HG03460 (cell line): ENCODE measurements around the gene PRIM1.
"Not testable (repeated sequence)": the region's sequence is repeated elsewhere in the genome, so short reads cannot be mapped to it uniquely, and the experiment has no call there.

Source experiments
- ATAC-seq: cut with Tn5 transposase; IDR thresholded peaks from one replicate; pipeline ENCODE4 v1.9.1; 2021; ENCODE audit not compliant: unreplicated experiment

PRIM1 gene

DNA sequence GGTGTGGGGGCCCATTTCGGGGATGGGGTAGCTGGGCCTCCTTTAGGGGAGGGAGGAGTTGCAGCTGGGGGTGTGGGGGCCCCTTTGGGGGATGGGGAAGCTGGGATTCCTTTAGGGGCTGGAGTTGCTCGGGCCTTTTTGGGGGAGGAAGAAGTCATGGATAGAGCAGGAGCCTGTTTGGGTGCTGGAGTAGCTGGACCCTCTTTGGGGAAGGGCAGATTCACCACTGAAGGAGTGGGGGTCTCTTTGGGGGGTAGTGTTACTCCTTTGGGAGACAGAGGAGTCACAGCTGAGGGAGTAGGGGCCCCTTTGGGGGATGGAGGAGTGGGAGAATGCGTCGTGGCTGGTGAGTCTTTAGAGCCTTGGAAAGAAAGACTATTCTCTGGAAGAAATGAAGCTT is 33.5 kb downstream of the PRIM1 start:
- ATAC-seq, result no peak

DNA sequence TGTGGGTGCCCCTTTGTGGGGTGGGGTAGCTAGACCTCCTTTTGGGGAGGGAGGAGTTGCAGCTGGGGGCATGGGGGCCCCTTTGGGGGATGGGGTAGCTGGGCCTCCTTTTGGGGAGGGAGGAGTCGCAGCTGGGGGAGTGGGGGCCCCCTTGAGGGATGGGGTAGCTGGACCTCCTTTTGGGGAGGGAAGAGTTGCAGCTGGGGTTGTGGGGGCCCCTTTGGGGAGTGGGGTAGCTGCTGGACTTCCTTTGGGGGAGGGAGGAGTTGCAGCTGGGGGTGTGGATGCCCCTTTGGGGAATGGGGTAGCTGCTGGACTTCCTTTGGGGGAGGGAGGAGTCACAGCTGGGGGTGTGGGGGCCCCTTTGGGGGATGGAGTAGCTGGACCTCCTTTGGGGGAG is 34.0 kb downstream of the PRIM1 start:
- no peak for ATAC-seq

DNA sequence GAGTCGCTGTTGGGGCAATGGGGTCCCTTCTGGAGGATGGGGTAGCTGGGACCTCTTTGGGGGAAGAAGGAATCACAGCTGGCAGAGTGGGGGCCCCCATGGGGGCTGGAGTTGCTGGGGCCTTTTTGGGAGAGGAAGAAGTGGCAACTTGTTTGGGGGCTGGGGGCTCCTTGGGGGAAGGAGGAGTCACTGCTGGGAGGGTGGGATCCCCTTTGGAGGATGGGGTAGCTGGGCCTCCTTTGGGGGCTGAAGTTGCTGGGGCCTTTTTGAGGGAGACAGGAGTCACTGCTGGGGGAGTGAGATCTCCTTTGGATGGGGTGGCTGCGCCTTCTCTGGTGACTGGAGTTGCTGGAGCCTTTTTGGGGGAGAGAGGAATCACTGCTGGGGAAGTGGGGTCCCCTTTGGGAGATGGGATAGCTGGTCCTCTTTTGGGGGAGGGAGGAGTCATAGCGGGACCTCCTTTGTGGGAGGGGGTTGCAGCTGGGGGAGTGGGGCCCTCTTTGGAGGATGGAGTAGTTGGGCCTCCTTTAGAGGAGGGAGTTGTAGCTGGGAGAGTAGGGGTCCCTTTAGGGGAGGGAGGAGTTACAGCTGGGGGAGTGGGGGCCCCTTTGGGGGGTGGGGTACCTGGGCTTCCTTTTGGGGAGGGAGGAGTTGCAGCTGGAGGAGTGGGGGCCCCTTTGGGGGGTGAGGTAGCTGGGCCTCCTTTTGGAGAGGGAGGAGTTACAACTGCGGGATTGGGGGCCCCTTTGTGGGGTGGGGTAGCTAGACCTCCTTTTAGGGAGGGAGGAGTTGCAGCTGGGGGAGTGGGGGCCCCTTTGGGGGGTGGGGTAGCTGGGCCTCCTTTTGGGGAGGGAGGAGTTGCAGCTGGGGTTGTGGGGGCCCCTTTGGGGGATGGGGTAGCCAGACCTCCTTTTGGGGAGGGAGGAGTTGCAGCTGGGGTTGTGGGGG is 34.9 kb downstream of the PRIM1 start:
- no peak for ATAC-seq

DNA sequence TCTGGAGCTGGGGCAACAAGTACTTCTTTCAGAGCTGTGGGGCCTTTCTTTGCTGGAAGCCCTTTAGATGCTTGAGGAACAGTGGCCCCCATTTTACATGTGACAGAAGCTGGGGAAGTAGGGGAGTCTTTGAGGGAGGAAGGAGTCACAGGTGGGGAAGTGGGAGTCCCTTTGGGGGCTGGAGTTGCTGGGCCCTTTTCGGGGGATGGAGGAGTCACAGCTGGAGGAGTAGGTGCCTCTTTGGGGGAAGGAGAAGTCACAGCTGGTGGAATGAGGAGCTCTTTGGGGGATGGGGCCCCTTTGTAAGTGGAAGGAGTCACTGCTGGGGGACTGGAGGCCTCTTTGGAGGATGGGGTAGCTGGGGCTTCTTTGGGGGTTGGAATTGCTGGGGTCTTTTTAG is 35.7 kb downstream of the PRIM1 start:
- ATAC-seq, result no peak

DNA sequence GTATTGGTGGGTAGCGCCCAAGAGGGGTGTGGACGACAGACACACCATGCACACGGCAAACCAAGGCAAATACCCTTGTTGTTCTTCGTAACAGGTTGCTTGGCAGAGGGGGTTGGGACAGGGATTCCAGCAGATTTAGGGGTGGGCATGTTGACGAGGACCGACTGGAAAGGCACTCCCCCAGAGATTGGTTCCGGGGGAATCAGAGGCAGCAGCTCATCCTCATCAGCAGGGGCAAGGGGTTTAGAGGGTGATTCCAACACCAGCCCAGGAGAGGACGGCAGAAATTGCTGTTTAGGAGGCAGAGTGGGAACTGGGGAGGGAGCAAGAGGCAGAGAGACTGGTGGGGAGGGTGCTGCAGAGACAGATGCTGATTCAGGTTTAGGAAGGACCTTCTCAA is 36.3 kb downstream of the PRIM1 start:
- no peak for ATAC-seq

DNA sequence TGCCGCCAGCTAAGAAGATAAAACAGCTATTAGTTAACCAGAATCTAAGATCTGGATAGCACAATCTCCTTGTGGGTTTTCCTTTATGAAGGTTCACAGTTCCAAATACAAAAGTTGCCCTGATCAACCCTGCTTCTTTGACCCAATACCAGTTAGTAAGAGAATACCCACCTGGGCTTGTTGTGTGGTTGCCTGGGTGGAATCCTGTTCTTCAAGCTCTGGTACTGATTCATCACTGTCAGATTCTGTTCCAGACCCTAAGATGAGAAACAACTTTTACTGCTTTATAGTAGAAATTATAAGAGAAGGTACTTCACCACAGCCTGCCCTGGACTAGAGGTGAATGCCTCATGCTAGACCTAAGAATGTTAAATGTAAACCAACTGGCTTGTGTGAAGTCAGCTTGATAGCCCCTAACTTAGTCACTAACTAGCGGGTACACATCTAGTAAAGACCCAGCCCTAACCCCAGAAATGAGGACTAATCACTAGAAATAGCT is 37.6 kb downstream of the PRIM1 start:
- no peak for ATAC-seq

DNA sequence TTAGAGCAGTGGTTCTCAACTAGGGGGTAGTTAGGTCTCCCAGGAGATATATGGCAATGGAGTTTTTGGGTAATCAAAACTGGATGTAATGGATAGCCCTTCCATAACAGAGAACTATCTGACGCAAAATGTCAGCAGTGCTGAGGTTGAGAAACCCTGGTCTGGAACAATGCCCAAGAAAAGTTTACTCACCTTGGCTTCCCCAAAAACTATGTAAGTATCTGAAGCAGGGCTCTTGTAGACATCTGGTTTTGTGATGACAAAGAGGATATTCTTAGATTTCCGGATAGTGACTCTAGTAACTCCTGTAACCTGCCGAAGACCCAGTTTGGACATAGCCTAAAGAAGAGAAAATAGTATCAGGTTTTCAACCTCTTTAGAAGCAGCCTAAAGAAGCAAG is 38.8 kb downstream of the PRIM1 start:
- ATAC-seq, result no peak

DNA sequence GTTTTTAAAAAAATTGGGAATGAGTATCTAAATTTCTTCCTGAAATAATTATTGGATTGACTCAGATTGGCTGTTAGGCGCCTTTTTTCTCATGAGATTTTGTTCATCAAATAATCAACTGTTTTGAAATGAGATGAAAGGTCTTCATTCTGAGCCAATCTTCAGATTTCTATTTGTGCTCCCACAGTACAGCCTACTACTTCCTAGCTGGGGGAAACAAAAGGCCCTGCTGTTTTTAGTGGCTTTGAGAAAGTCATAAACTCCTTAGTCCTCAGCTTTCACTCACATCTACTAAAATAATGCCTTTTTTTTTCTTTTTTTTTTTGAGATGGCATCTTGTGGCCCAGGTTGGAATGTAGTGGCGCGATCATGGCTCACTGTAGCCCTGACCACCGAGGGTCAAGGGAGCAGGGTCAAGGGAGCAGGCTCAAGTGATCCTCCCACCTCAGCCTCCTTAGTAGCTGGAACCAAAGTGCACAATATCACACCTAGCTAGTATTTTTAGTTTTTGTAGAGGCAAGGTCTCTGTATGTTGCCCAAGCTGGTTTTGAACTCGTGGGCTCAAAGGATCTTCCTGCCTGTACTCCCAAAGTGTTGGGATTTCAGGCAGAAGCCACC is 42.3 kb downstream of the PRIM1 start:
- ATAC-seq, result no peak

DNA sequence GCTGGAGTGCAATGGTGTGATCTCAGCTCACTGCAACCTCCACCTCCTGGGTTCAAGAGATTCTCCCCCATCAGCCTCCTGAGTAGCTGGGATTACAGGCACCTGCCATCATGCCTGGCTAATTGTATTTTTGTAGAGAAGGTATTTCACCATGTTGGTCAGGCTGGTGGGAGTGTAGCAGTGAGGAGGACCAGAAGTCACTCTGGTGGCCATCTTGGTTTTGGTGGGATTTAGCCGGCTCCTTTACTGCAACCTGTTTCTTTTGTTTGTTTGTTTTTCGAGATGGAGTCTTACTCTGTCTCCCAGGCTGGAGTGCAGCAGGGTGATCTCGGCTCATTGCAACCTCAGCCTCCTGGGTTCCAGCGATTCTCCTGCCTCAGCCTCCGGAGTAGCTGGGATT is 47.6 kb downstream of the PRIM1 start:
- ATAC-seq, result not testable (repeated sequence)

DNA sequence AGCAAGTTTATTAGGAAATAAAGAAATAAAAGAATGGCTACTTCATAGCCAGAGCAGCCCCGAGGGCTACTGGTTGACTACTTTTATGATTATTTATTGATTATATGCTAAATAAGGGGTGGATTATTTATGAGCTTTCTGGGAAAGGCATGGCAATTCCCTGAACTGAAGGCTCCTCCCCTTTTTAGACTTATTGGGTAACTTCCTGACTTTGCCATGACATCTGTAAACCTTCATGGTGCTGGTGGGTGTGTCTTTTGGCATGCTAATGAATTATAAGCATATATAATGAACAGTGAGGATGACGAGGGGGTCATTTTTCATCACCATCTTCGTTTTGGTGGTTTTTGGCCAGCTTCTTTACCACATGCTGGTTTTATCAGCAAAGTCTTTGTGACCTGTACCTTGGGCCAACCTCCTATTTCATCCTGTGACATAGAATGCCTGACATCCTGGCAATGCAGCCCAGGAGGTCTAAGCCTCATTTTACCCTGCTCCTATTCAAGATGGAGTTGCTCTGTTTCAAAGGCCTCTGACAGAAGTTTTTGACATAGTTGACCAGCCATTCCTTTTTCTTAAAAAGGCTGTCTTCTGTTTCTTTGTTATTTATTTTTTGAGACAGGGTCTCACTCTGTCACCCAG is 53.0 kb downstream of the PRIM1 start:
- ATAC-seq, result no peak

DNA sequence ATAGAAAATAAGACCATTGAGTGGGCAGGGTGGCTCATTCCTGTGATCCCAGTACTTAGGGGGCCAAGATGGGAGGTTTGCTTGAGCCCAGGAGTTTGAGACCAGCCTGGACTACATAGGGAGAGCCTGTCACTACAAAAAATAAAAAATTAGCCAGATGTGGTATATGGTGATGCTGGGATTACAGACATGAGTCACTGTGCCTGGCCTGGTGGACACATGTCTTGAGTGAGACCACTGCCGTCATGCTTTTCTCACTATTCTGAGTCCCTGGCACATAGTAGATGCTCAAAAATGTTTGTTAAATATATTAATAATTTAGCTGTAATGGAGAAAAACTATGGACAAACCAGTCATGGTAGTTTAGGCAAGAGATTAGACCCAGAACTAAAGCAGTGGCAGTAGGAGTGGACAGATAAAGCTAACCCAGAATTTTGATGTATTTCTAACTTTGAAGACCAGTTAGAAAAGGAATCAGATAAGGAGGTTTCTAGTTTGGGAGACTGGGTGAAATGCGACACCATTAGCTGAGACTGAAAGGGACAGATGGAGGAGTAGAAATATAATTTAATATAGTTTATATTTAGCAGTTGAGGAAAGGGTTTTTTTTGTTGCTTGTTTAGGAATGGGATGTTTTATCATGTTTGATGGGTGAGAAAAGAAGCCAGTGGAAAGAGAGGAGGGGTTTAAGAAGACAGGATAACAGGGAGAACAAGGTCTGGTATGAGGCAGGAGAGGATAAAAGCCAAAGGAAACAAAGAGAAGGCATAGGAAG is 56.6 kb downstream of the PRIM1 start:
- no peak for ATAC-seq

DNA sequence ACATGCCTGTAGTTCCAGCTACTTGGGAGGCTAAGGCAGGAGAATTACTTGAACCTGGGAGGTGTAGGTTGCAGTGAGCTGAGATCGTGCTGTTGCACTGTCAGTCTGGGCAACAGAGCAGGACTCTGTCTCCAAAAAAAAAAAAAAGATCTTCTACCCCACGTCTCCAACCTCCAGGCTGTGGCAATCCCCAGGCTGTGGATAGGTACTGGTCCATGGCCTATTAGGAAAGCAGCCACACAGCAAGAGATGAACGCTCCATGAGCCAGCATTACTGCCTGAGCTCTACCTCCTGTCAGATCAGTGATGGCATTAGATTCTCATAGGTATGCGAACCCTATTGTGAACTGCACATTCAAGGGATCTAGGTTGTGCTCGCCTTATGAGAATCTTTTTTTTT is 58.0 kb downstream of the PRIM1 start:
- ATAC-seq, result no peak

DNA sequence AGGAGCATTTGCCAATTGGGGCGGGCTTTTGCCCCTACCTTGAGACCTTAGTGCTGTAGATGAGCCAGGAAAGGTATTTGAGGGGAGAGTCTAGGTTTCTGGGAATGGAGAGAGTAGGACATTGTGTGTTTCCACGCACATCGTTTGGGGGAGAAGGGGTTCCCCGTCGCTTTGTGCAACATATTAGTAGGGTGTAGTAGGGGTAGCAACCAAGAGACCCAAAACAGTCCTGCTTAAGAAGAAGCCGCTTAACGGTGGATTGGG is 63.3 kb downstream of the PRIM1 start:
- ATAC-seq, result no peak

DNA sequence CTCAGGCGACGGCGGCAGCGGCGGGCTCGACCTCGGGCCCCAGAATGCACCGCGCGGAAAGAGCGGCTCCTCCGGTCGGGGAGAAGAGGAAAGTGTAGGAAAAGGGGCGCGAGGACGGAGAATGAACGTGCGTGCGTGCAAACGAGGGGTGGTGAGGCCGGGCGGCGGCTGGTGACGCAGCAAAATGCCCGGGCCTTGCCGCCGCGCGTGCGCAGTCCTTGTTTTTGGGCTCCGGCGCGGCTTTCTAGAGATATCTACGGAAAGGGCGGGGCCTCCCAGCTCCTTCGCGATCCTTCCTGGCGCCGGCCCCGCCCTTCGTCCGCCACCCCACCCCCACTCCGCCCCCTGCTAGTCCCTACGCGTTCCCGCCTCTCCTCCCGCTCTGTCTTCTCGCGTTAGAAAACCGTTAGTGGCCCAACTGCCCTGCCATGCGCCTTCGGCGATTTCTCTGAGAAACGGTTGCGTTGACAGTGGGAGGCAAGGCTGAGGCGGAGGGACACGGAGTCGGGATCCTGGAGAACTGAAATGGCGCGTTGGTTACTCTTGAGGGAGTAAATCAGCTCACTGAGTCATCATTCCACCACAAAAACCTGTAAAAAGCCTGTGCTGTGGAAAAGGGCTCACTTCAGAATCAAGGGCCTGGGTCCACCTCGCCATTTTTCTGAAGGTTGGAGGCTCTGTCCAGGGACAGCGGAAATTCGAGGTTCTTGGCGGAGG is 63.8 kb downstream of the PRIM1 start, which contains the start of gene PTGES3:
TSS of gene PTGES3 (minus strand) at position 156 of the 717 bp plus-strand sequence. CDS start 285 bp downstream, outside the sequence.
- peak; percentile 56 for ATAC-seq

DNA sequence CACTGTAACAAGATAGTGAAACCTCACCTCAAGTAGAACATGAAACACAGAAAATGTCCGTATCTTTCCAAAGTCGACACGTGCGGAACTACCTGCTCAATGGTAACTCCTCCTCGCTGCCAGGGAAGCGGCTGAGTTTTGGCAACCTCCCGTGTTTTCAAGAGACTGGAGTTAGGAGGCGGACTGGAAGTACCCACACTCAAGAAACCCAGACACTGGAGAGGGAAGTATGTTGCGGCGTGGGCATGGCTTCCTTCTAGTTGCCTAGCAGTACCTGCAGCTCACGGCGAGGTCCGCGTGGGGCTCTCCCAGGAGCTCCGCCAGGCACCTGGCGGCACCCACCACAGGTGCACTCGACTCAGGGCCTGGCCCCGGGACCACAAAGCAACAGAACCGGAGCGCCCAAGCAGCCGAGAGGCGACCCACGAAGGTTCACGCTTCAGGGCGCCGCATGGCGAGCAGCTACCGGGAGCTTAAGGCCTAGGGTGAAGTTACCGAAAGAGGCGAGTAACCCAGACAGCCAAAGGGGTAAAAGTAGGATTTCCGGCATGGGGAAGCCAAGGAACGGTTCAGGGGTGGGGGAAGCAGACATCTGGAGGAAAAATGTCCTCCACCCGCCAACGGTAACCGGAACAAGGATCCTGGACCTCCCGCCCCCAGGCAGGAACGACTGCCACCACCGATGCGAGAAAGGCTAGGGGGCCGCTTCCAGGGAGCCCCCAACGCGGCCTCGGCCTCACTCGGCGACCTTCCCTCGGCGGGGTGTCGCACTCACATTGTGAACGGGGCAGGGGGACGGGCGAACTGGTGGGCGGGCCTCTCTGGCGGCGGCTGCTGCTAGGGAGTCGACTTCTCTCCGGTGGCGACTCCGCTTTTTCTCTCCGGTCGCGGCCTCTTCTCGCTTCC is 64.6 kb downstream of the PRIM1 start:
- ATAC-seq, result peak; percentile 11

DNA sequence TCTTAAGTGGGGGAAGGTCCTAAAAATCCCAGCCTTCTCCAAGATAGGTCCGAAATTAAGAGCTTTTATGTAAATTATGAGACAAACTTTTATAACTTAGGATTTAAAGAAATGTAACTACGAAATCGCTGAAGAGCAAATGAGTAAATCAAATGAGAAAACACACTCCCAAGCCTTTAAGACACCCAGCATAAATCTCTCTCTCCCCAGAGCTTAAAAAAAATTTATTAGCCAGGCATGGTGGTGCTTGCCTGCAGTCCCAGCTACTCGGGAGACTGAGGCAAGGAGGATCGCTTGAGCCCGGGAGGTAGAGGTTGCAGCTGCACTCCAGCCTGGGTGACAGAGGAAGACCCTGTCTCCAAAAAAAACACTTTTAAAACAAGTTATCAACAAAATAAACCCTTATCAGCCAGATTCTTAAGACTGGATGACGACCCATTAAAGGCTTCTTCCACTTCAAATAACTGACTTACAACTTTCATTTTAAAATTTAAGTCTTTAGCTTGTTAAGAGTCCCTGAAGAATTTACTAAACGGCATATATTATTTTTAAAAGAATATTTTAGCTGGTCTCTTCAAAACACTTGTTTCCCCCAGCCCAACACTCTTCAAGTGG is 67.3 kb downstream of the PRIM1 start:
- no peak for ATAC-seq

DNA sequence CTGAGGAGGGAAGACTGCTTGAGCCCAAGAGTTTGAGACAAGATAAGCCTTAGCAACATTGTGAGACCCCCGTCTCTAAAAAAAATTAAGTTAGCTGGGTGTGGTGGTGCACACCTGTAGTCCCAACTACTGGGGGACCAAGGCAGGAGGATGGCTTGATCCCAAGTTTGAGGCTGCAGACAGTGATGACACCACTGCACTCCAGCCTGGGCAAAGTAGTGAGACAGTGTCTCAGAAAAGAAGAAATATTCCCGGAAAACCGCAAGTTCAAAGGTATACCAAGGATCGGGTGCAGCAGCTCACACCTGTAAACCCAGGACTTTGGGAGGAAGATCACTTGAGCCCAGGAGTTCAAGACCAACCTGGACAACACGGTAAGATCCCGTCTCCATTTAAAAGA is 69.8 kb downstream of the PRIM1 start:
- no peak for ATAC-seq
